Natural killer cell (primary cell): ENCODE measurements around the gene KLHL42. TPM values are rescaled to one million over a fixed set of nuclear protein-coding genes. Genes with fewer than 3 reads are reported as not detected.

Experiments
- ATAC-seq, 3 donors: fragments of 150-1000 bp in 2 of 3; fragments of 200-7000 bp in 1 of 3; cut with Tn5 transposase; 1 replicate in 1 of 3; 2 replicates in 2 of 3; pipeline ENCODE4 v1.10.0; 2021; ENCODE audit warnings: mild to moderate bottlenecking in 2 of 3, moderate library complexity in 2 of 3
- DNase-seq, 2 donors: peaks; one replicate each; pipeline versions ENCODE4 v3.0.0 to v3.0.0-alpha.2; 2013 to 2021; ENCODE audit warnings: mixed read lengths in 1 of 2
- H3K27ac ChIP-seq: one replicate; pipeline ENCODE4 v1.5.1; 2013; ENCODE audit warnings: mild to moderate bottlenecking, low read length
- H3K27me3 ChIP-seq: one replicate; pipeline ENCODE4 v1.6.1; 2013; ENCODE audit warnings: low read length; ENCODE audit not compliant: control insufficient read depth, insufficient read depth
- H3K36me3 ChIP-seq: one replicate; pipeline ENCODE4 v1.6.1; 2013; ENCODE audit warnings: low read length; ENCODE audit not compliant: control insufficient read depth, insufficient read depth
- H3K4me1 ChIP-seq: one replicate; pipeline ENCODE4 v1.6.1; 2013; ENCODE audit warnings: low read length; ENCODE audit not compliant: control insufficient read depth, insufficient read depth
- H3K4me3 ChIP-seq: one replicate; pipeline ENCODE4 v1.5.1; 2013; ENCODE audit warnings: low read length
- H3K9me3 ChIP-seq: one replicate; pipeline ENCODE4 v1.6.1; 2013; ENCODE audit warnings: low read length; ENCODE audit not compliant: control insufficient read depth, insufficient read depth
- H3K27ac Mint-ChIP-seq, 2 donors: one replicate each; pipeline ENCODE4 v1.8.0; 2022; ENCODE audit warnings: mild to moderate bottlenecking in 2 of 2, mixed read lengths in 2 of 2, moderate library complexity in 1 of 2
- H3K27me3 Mint-ChIP-seq, 2 donors: one replicate each; pipeline ENCODE4 v1.8.0; 2022; ENCODE audit warnings: low read depth in 2 of 2, mixed read lengths in 2 of 2
- H3K36me3 Mint-ChIP-seq: one replicate; pipeline ENCODE4 v1.8.0; 2022; ENCODE audit warnings: mixed read lengths
- H3K4me1 Mint-ChIP-seq, 2 donors: one replicate each; pipeline ENCODE4 v1.8.0; 2022; ENCODE audit warnings: mixed read lengths in 2 of 2
- H3K4me3 Mint-ChIP-seq: one replicate; pipeline ENCODE4 v1.8.0; 2022; ENCODE audit warnings: mild to moderate bottlenecking, moderate library complexity, mixed read lengths
- H3K9me3 Mint-ChIP-seq, 2 donors: one replicate each; pipeline ENCODE4 v1.8.0; 2022; ENCODE audit warnings: mixed read lengths in 2 of 2
- WGBS: methylation state at CpG from one replicate; pipeline ENCODE4 v1.1.7; 2013; ENCODE audit warnings: missing lambda C conversion rate; ENCODE audit not compliant: insufficient coverage; 5-methylcytosine and 5-hydroxymethylcytosine counted together
- intact Hi-C: fragments of 100-400 bp; cut with micrococcal nuclease; formaldehyde crosslinking; loops from one replicate; pipeline ENCODE4 v1.14.2; 2022
- total RNA-seq, 4 donors: library from RNA; stranded (reverse); fragments of 120-200 nt in 1 of 4; gene quantifications; one replicate each; pipeline versions ENCODE4 v1.2.3 to v1.2.4, GENCODE V29; 2013 to 2022
- TF ChIP-seq, protein P1 (sequence below): fragments of 200-600 bp; IDR thresholded peaks from one replicate; pipeline ENCODE4 v1.8.0; 2022; ENCODE audit warnings: antibody characterized with exemption

The KLHL42 gene
- total RNA-seq, 3 donors from 2014 or later (not counting 1 experiment from before 2014, with no cell fraction given): 11.3 to 18.8 (median 14.7) TPM

GRCh38 chr12:27838543-27839185 lies 58.6 kb downstream of the KLHL42 start:
- Histone ChIP-seq H3K27ac (no peak overlapping the region), H3K36me3 (no peaks in the 10 kb centered on the region), H3K4me1 (no peaks in the 10 kb centered on the region), H3K9me3 (no peaks in the 10 kb centered on the region), H3K4me3 (no peak overlapping the region), H3K27me3 (no peaks in the 10 kb centered on the region)
- intact Hi-C loops: no loop called here
- H3K27ac Mint-ChIP-seq: no peak overlapping the region
- H3K4me3 Mint-ChIP-seq: no peak overlapping the region
- TF ChIP-seq, protein P1, sequence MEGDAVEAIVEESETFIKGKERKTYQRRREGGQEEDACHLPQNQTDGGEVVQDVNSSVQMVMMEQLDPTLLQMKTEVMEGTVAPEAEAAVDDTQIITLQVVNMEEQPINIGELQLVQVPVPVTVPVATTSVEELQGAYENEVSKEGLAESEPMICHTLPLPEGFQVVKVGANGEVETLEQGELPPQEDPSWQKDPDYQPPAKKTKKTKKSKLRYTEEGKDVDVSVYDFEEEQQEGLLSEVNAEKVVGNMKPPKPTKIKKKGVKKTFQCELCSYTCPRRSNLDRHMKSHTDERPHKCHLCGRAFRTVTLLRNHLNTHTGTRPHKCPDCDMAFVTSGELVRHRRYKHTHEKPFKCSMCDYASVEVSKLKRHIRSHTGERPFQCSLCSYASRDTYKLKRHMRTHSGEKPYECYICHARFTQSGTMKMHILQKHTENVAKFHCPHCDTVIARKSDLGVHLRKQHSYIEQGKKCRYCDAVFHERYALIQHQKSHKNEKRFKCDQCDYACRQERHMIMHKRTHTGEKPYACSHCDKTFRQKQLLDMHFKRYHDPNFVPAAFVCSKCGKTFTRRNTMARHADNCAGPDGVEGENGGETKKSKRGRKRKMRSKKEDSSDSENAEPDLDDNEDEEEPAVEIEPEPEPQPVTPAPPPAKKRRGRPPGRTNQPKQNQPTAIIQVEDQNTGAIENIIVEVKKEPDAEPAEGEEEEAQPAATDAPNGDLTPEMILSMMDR: no peak
- ATAC-seq (no peak), DNase-seq (no peak)
- no peaks in the 10 kb centered on the region for H3K9me3 Mint-ChIP-seq
- H3K4me1 Mint-ChIP-seq: no peaks in the 10 kb centered on the region
- no peaks in the 10 kb centered on the region for H3K27me3 Mint-ChIP-seq
- WGBS: 100% methylated on average over 1 of the region's 2 CpGs
- no peaks in the 10 kb centered on the region for H3K36me3 Mint-ChIP-seq

DNA sequence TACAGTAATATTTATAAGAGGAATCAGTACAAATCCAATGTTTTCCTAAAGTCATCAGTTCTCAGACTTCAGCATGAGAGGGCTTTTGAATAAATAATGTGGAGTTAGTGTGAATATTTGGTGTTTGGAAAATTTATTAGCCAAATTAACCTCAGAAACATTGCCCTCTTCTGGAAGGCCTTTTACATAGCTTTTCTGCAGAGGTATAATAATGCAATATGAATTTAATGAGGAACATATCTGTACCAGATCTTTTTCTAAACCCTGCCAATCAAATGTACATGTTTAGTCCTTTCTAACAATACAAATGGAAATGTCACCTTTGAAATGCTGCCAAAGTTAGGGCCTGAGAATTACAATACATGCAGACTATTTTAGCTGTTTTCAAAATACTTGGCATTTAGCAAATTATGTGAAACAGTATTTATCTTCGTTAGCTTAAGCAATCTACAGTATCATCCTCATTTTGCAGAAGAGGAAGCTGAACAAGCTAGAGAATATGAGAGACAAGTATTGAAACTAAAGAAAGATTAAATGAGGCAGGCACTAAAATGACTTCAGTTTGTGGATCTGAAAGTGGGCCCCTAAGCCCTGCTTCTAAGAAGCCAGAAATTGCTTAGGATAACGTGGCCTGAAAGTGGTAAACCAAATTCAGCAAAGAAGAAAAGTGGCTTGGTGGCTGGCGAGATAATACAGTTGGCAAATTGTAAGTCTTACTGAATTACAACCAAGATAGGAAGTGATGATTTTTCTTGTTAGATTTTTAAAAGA lies 60.4 kb downstream of the KLHL42 start:
- H3K27me3 Mint-ChIP-seq: no peaks in the 10 kb centered on the region
- Histone ChIP-seq H3K36me3 (no peaks in the 10 kb centered on the region), H3K4me3 (no peak overlapping the region), H3K27ac (no peak overlapping the region), H3K4me1 (no peaks in the 10 kb centered on the region), H3K9me3 (no peaks in the 10 kb centered on the region), H3K27me3 (no peaks in the 10 kb centered on the region)
- no peaks in the 10 kb centered on the region for H3K36me3 Mint-ChIP-seq
- TF ChIP-seq, protein P1: no peak
- intact Hi-C loops: no loop called here
- ATAC-seq (no peak), DNase-seq (no peak)
- H3K9me3 Mint-ChIP-seq: no peaks in the 10 kb centered on the region
- no peaks in the 10 kb centered on the region for H3K4me1 Mint-ChIP-seq
- WGBS: 65% methylated on average over 2 of the region's 3 CpGs
- no peak overlapping the region for H3K4me3 Mint-ChIP-seq
- no peak overlapping the region for H3K27ac Mint-ChIP-seq

GRCh38 chr12:27841392-27841882 lies 61.4 kb downstream of the KLHL42 start:
- TF ChIP-seq, protein P1: no peak
- Mint-ChIP-seq H3K4me3 (no peak overlapping the region), H3K4me1 (no peaks in the 10 kb centered on the region), H3K27ac (no peak overlapping the region), H3K36me3 (no peaks in the 10 kb centered on the region), H3K27me3 (no peaks in the 10 kb centered on the region), H3K9me3 (no peaks in the 10 kb centered on the region)
- intact Hi-C loops: no loop called here
- Histone ChIP-seq H3K4me1 (no peaks in the 10 kb centered on the region), H3K27me3 (no peaks in the 10 kb centered on the region), H3K9me3 (no peaks in the 10 kb centered on the region), H3K27ac (no peak overlapping the region), H3K36me3 (no peaks in the 10 kb centered on the region), H3K4me3 (no peak overlapping the region)
- WGBS: 54% methylated on average over 4 of the region's 5 CpGs
- DNase-seq (no peak), ATAC-seq (no peak)
